HG03039 (cell line): ENCODE data around the gene MACROD2.

ENCODE experiments used
- ATAC-seq: cut with Tn5 transposase; IDR thresholded peaks from one replicate; pipeline ENCODE4 v1.9.1; 2021; ENCODE audit warnings: mild to moderate bottlenecking, moderate library complexity; ENCODE audit not compliant: unreplicated experiment

The MACROD2 gene

GRCh38 chr20:14838663-14839628, 843.6 kb downstream of the MACROD2 start:
- peak; percentile 77 for ATAC-seq

DNA sequence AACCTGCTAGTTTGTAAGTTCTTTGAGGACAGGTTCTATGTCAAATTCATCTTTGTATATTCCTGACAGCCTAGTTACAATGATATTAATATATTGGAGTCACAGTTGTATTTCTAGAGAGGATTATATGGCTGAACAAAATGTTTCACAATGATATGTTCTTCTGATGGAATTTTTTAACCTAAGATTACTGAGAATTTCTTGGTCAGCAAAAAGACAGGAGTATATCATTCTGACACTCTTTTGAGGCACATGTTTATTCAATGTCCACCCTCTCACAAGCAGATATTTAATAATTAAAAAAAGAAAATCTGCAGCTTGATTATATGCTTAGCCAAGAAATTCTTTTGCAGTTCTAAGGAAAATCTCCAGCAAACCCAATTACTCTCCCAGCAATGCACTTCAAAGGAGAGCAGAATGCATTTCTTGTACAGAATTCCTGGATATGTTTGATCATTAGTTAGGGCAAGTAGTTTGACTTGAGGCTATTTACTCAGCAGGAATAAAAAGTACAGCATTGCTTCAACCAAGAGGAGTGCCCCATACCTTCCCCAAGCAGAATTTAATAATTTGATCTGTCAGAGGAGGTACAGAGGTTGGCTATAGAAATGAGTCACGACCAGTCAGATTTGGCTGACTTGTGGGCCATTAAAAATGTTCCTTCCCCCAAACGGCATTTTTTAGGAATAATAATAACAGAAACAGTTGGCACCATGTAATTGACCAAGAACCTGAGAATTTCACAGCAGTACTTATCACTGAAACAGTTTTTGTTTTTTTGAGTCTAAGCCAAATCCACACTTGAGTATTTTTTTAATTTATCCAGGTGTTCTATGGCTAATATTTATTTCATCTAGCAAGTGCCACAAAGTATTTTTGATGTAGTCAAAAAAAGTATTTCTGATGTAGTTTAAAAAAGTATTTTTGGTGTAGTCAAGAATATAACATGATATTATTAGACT, 850.2 kb downstream of the MACROD2 start:
- ATAC-seq, result no peak

- no peak for ATAC-seq
Observed at GRCh38 chr20:14848806-14849205, 853.5 kb downstream of the MACROD2 start.

GRCh38 chr20:14853079-14853478, 857.8 kb downstream of the MACROD2 start:
- ATAC-seq, result no peak

- no peak for ATAC-seq
Observed at GRCh38 chr20:14855171-14855570, 859.9 kb downstream of the MACROD2 start.

DNA sequence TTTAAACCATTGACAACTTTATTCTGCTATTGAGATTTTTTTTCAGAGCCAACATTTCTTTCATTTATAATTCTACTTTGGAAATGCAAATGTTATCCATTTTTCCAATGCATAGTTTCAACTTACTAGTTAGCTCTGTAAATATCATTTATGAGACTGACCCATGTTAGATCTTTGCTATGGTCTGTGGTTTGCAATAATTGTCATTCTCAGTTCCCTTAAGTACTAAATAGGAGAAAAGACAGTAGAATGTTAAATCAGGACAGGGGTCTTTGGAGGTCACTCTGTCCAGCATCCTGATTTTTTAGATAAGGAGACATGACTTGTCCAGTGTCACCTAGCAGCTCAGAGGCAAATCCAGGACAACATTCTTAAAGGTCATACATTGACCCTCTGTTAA, 864.3 kb downstream of the MACROD2 start:
- ATAC-seq, result no peak

GRCh38 chr20:14860410-14860814, 865.1 kb downstream of the MACROD2 start:
- ATAC-seq, result no peak

DNA sequence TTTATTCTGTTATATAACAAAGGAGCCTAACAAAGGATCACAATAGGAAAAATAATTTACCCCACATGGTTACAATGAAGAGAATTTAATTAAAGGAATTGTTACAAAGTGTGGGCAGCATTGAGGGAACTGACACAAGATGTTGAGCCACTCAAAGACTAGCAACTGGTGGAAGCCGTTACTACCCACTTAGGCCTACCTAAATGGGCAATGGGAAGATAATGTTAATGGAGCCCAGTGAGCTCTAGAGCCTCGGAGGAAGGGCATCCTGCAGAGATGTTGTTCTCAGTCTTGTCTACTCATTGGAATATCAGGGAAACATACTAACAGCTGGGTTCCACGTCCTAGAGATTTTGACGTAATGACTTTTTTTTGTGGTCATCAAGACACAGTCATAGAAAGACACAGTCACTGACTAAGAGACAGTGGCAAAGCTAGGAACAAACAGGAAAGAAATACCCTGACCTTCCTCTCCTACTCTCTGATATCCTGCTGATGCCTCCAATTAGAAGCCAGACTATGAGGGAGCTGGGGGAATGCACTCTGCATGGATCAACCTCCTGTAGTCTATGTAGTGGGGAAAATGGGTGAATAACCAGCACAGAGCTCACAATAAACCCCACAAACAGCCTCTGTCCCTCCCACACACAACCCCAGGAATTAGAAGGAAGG, 865.8 kb downstream of the MACROD2 start:
- ATAC-seq, result no peak

DNA sequence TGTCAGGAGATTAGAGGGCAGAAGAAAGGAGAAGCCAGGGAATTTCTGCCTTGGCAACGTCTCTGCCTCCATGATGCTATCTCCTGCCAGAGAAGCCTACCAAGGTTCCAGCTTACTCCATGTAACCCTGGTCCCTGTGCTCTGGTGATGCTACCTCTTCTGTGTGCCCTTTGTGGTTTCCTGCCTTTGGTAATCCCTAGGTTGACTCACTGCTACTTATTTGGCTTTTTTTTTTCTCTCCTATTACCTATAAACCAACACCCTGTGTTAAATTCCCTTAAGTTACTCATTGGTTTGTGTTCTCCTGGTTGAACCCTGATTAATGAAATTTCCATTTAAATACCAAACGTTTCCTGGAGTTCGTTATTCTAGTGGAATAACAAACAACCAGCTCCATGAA, 869.9 kb downstream of the MACROD2 start:
- ATAC-seq, result no peak

DNA sequence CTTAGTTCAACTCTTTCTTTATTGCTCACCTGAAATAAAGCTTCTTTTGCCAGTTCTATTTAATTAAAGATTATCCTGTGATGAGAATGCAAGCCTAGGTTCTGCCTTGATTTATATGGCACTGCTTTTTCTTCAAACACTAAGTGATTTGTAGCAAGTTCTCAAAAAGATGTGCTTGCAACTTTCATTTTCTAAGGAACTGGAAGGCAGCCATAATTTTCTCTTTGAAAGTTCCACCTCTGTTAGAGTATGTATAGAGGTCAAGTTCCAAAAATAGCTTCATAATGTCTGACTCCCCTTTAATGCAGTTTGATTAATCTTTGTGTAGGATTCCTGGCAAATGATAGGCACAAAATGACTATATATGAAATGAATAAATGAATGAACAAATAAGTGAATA, 870.4 kb downstream of the MACROD2 start:
- no peak for ATAC-seq

DNA sequence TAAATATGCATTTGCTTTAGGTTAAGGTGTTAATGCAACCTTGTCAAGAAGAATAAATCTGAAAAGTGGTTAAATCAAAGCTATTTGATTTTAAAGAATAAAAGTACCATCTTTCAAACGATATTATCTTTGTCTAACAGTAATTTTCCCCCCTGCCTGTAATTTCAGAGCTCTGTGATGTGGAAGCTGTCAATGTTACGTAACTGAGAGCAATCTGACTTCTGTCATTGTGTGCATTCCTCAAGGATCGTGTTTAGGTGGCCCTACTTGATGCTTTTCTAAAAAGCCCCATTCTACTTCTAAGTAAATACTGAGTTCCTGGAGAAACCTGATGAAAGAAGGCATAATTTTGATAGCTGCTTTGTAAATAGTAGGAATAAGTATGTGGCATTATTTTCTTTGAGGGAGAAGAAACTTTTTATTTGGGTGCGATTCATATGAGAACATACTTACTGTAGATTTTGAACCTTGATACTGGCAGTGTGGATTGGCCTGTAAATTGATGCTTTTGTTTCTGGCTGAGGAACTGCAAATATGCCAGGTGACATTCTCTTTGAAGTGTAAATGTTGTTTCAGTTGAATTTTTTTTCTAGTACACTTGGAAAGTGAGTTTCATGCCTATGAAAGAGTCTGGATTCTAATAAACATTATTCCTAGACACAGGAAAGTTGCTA, 871.7 kb downstream of the MACROD2 start:
- ATAC-seq, result no peak

- no peak for ATAC-seq
Observed at GRCh38 chr20:14877301-14878028, 882.1 kb downstream of the MACROD2 start.

- no peak for ATAC-seq
Observed at GRCh38 chr20:14878676-14879019, 883.3 kb downstream of the MACROD2 start.

GRCh38 chr20:14879020-14879697, 883.8 kb downstream of the MACROD2 start:
- peak; percentile 65 for ATAC-seq

- ATAC-seq, result no peak
Observed at GRCh38 chr20:14879839-14880238, 884.5 kb downstream of the MACROD2 start.

DNA sequence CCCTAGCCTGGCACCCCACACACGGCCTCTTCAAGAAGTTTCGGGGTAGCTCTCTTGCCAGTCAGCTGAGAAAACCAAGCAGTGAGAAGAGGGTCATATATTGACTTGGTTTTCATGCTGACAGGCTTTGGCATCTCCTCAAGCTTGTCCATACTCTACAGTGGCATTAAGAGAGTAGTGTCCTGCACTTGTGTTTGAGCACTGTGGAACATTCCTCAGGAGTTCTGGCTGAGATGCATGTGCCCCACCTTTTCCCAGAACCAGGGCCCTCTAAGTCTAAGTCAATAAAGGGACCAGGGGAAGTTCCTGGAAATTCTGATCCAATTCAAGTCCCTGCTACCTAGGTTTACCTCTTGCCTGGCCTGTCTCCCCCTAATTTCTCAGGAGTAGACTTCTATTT, 886.2 kb downstream of the MACROD2 start:
- no peak for ATAC-seq

DNA sequence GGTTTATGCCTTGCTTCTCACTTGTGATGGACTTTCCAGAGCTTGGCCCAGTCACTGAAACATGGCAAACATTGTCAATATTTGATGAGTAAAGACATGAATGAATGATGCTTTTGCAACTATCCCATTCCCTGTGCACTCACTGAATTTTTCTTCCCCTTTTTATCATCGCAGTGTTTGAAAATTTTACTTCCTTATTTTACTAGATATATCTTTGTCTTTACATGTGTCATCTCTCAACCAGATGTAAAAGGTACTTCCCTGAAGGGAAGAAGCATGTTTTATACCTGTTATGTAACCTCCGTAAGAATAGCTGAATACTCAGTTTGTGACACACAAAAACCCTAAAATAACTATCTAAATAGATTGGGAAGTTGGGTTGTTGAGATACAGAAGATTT, 886.8 kb downstream of the MACROD2 start:
- ATAC-seq, result no peak

- ATAC-seq, result no peak
Observed at GRCh38 chr20:14882846-14883245, 887.5 kb downstream of the MACROD2 start.

DNA sequence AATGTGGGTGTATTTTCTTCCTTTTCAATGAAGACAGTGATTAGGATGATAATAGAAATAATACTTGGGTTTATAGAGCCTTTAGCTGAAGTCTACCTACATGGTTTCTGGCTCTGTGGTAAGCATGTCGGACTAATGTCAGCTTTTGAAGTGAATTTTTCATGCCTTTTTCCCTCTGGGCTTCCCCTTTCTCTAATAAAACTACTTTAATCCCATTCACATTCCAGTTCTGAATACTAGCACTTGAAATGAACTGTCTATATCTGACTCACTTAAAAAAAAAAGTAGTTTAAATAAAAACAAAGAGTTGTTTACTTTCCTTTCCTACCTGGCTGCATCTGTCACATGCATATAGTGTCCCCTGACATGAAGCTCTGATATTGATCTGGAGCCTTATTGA, 888.0 kb downstream of the MACROD2 start:
- no peak for ATAC-seq
